ENCODE data around the gene NPR3.

The NPR3 gene

DNA sequence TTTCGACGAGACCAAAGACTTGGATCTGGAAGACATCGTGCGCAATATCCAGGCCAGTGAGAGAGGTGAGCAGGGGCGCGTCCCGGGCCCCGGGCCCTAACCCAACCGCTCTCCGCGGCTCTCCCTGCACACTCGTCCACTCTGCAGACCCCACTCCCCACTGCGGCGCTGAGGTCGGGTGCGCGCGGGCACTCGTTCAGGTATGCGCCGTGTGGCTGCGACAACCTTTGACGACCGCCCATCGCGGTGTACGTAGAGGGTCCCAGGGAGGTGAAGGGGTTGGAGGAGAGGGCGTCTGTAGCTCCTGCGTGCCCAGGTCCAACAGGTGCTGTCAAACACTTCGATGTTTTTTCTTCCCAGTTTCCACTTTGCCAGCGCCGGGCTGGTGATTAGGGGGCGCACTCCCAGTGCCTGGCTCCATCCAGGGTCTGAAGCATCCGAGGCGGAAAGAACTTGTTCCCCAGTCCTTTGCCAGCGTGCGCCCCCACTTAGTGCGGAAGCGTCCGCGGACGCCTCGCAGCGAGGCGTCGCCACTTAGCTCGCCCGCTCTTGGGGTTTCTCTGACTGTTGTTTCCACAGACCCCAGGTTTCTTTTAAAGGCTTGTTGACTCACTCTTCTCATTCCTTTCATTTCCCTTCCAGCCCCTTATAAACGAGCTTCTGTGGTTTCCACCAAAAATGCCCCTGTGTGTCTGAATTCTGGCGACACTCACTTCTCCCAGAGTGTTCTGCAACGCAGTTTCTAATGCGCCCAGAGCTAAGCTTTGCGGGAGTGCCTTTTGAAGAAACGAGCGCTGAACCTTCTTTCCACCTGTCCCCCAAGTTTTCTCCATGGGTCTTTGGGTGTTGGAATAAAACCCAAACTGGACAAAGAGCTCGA lies 1.6 kb downstream of the NPR3 start:
- no peak for FAIRE-seq

DNA sequence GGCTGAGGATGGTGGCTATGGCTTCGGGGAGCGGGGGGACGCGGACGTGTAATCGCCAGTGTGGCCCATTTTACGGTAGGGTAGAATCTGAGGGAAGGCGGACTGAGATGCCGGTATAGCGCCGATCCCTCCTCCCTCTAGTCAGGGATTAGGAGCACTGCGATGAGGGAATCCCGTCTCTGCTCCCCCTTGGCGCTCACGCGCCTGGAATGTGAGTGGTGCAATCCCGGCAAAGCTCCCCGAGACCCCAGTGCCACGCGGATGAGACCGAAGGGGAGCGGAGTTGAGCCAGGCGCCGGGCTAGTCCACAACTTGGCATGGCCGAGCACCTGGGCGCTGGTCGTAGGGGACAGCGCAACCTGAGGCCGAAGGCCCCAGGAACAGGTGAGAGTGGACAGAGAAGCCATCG lies 2.2 kb downstream of the NPR3 start:
- no peak for FAIRE-seq

DNA sequence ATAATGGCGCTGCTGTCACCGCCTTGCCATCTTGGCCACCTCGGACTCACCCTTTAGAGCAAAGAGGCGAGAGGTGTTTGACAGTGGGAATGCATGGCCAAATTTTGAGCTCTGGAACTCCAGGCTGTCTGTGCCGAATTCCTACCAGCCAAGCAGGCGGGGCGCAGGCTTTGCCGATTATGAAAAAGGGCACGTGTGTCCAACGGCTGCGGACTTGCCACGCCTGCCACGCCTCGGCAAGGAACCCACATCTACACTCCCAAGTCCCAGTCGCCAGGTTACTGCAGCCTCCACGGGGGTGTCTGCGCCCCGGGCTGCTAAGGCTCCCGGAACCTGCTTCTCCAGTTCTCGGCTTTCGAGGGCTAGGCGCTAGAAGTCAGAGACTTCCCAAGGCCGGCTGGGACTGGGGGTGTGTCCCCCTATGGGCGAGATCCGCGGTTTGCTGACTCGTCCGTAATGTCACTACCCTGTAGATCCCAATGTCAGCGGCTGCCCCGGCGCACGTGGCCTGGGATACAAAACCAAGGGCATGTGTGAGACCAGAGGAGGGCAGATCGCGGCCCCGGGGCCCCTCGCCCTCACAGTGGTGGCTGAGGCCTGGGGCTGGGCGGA lies 2.8 kb downstream of the NPR3 start:
- FAIRE-seq, result no peak

DNA sequence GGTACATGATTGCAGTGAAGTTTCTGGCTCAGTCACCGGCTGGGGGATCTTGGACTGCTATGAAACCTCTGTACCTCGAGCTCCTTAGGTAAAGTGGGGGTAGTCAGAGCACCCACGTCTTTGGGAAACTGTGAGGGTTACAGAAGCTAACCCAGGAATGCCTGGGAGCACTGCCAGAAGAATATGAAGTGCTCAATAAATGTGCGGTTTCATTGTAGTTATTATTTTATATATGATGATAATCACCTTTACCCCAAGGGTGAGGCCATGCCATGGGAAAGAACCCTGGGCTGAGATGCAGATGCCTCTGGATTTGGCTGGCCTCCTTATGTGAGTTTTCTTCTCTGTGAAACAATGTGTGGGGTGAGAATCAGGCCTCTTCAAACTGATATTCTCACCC lies 3.7 kb downstream of the NPR3 start:
- FAIRE-seq, result no peak

DNA sequence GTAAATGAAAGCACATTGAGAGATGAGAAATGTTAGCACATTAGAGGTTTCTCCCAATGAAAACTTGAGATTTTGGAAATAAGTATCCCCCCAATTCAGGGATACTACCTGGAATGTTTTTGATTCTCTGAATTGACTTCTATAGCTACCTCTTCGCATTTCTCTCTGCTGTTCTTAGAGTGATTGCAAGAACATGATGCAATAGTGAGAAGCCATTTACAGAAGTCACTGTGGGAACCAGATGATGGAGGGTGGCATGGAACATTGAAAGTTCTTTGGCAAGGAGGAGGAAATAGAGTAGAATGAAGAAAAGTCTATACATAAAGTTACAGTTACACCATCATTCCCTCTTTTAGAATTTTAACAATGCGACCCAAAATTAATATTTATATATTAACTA lies 9.2 kb downstream of the NPR3 start:
- no peak for FAIRE-seq

DNA sequence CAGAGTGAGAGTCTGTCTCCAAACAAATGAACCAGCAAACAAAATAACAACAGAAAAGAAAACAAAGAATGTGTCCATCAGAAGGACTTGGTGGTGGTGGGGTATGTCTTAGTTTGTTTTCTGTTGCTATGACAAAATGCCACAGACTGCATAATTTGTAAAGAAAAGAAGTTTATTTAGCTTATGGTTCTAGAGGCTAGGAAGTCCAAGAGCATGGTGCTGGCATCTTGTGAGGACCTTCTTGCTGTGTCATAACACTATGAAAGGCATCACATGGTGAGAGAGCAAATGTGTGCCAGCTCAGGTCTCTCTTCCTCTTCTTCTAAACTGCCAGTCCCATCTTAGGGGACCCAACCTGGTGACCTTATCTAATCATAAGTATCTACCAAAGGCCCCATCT lies 10.5 kb downstream of the NPR3 start:
- no peak for FAIRE-seq

DNA sequence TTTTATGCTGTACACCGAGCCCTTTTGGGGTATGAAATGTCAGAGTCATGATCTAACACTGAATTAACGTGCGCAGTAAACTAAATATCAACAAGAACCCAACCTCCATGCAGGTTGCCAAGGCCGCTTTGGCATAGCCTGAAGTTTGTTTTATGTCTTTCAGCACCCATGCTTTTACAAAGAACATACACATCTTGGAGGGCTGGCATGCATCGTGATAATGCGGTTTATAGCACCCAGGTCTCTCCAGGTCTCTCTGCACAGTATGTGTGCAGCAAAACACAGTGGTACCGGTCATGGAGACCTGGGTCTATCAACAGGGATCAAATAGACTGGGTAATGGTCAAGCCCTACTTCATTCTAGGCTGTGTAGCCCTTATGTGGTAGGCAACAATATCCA lies 11.8 kb downstream of the NPR3 start:
- no peak for FAIRE-seq

DNA sequence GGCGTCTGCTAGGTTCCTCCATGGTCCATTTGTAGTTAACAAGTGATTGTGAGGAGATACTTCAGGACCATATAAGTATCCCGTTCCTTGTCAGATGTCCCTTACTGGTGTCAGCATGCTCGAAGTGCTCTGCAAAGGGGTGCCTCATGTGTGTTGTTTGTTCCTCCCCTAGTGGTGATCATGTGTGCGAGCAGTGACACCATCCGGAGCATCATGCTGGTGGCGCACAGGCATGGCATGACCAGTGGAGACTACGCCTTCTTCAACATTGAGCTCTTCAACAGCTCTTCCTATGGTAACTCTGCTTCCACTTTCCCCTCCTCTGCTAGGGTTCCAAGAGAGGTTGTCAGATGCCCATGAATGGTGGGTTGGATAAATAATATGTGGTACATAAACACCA lies 13.4 kb downstream of the NPR3 start:
- FAIRE-seq, result no peak

GRCh38 chr5:32726086-32726557 lies 15.0 kb downstream of the NPR3 start:
- FAIRE-seq, result no peak

- FAIRE-seq, result no peak
These were observed 18.5 kb downstream of the NPR3 start for GRCh38 chr5:32729651-32730050.

GRCh38 chr5:32733590-32734340 lies 22.6 kb downstream of the NPR3 start:
- FAIRE-seq, result no peak

GRCh38 chr5:32734827-32735378 lies 23.8 kb downstream of the NPR3 start:
- no peak for FAIRE-seq

- FAIRE-seq, result no peak
These were observed 24.4 kb downstream of the NPR3 start for GRCh38 chr5:32735512-32735911.

- FAIRE-seq, result no peak
These were observed 25.7 kb downstream of the NPR3 start for GRCh38 chr5:32736842-32737241.

DNA sequence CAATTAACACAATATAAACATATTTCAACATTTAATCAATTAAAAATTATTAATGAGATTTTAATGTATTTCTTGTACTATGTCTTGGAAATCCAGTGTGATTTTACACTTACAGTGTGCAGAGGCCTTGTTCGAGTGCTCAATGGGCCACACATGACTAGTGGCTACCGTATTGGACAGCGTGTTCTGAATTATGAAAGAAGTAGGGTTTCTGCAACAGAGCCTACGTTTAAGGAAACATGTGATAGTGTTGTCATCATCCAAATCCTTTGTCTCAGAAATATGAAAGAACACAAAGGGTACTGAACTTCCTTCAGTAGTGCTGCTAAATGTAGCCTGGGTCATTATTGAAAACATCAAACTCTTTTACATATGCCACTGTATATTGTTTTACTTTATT lies 29.5 kb downstream of the NPR3 start:
- no peak for FAIRE-seq

GRCh38 chr5:32745317-32745716 lies 34.2 kb downstream of the NPR3 start:
- FAIRE-seq, result no peak

GRCh38 chr5:32752411-32752810 lies 41.3 kb downstream of the NPR3 start:
- FAIRE-seq, result no peak

DNA sequence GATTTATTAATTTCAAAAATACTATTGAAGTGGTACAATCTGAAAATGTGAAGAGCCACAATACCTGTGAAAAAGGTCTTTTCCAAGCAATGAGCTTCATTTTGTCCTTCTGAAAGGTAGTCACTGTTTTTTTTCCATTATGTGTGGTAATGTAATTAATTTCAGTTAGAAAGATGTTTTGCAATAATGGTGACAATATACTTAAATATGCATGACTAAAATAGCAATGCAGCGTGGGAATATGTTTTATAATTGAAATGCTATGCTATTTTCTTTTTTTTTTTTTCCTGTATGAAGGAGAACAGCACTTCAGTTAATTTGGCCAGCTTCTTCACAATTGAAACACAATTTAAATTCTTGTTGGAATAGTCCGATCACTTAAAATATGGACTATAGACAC lies 41.9 kb downstream of the NPR3 start:
- FAIRE-seq, result no peak

DNA sequence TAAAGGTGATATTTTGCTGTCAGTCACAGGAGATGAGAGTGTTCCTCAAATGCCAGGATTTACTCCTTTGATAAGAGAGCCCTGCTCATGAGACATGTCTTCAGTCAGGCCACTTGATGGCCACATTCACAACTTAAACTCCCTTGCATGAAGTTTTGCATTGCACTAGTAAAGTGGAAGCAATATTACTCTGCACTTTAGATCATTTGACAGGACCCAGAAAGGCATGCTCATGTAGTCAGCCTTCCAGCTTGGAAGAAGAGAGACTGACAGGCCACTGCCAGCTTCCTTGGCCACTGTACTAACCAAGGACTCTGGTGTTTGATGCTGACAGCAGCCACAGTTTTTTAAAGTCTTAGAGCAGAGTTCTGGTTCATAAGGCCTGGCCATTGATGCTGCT lies 42.6 kb downstream of the NPR3 start:
- no peak for FAIRE-seq

DNA sequence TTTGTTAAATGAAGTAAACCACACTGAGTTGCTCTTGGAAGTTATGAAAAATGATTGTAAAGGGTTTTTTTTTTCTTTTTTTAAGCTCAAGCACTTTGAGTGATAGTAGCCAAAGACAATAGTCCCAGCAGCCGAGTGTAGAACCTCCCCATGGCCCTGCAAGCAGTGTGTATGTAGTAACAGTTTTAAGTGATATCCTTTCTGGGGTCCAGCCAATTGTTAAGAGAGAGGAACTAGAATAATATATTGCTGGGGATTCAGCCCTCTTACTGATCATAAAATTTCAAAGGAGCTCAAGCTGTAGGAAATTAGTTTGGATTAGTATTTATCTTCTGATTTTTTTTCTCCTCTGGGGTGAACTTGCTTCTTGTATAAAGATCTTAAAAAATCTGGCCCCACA lies 43.2 kb downstream of the NPR3 start:
- no peak for FAIRE-seq

GRCh38 chr5:32760091-32760509 lies 49.0 kb downstream of the NPR3 start:
- no peak for FAIRE-seq

- no peak for FAIRE-seq
These were observed 54.1 kb downstream of the NPR3 start for GRCh38 chr5:32765266-32765665.

DNA sequence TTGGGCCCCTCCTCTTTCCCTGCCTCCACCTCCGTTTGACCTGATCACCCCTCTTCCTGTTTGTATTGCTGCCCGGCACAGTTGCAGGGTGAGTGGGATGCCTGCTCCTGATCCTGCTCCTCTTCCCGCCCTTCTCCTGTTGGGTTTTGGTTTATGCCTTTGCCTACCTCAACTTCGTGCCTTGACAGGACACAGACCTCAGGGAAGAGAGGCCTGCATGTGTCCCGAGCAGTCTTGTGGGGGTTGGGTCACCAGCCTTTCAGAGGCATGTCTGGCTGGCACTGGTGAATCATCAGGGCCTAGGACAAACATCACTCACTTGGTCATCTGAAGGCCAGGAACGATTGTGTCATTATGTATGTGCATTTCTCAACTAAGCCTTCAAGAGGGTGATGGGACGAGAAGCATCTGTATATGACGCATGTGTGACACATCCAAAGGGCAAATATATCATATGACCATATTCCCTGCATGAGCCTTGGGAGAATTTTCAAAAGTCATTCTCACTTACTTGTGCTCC lies 56.9 kb downstream of the NPR3 start:
- no peak for FAIRE-seq

All from islet of Langerhans (tissue), 1 donor.